Keratinocyte (primary cell): Measurements from ENCODE around the gene UBE2E1. TPM values are rescaled to one million over a fixed set of nuclear protein-coding genes. Genes with fewer than 3 reads are reported as not detected.

Experiments
- DNase-seq: peaks from one replicate; pipeline ENCODE4 v3.0.0-alpha.2; 2011; ENCODE audit warnings: low read depth, missing footprints, low spot score
- FAIRE-seq: peaks from 2 replicates; lab custom pipeline; 2011; peaks lifted over from hg19 to GRCh38; lab: Jason Lieb, UNC
- H2AFZ ChIP-seq: 2 replicates; pipeline ENCODE4 v1.6.0; 2012; ENCODE audit warnings: low read length, control low read depth, inconsistent platforms; ENCODE audit not compliant: control insufficient read depth
- H3K27ac ChIP-seq: 2 replicates; pipeline ENCODE4 v1.5.1; 2011; ENCODE audit warnings: low read length; ENCODE audit not compliant: control insufficient read depth, insufficient read depth
- H3K27me3 ChIP-seq: 3 replicates; pipeline ENCODE4 v1.6.0; 2011; ENCODE audit warnings: low read length; ENCODE audit not compliant: control insufficient read depth, insufficient read depth; ENCODE audit errors: extremely low read depth
- H3K36me3 ChIP-seq, 2 experiments: 2 replicates in 1 of 2; 3 replicates in 1 of 2; pipeline ENCODE4 v1.5.1; 2011; ENCODE audit warnings: low read length in 2 of 2, mild to moderate bottlenecking in 1 of 2; ENCODE audit not compliant: control insufficient read depth in 2 of 2, insufficient read depth in 2 of 2; ENCODE audit errors: extremely low read depth in 1 of 2
- H3K4me1 ChIP-seq: 3 replicates; pipeline ENCODE4 v1.5.1; 2011; ENCODE audit warnings: low read length; ENCODE audit not compliant: control insufficient read depth, insufficient read depth; ENCODE audit errors: extremely low read depth
- H3K4me2 ChIP-seq: 3 replicates; pipeline ENCODE4 v1.6.0; 2011; ENCODE audit warnings: low read depth, low read length; ENCODE audit not compliant: control insufficient read depth, insufficient read depth; ENCODE audit errors: extremely low read depth
- H3K4me3 ChIP-seq, 3 experiments: fragments of 200-600 bp in 1 of 3; sonication (generic) in 1 of 3; 2 replicates in 2 of 3; 3 replicates in 1 of 3; pipeline ENCODE4 v1.5.1; 2011 to 2016; ENCODE audit warnings: low read length in 3 of 3, mild to moderate bottlenecking in 3 of 3, control low read depth in 2 of 3, inconsistent platforms in 1 of 3, low read depth in 1 of 3, mixed read lengths in 1 of 3, mixed run types in 1 of 3, moderate library complexity in 1 of 3; ENCODE audit not compliant: control insufficient read depth in 2 of 3, insufficient read depth in 2 of 3; ENCODE audit errors: extremely low read depth in 1 of 3
- H3K79me2 ChIP-seq: 2 replicates; pipeline ENCODE4 v1.6.0; 2012; ENCODE audit warnings: low read length; ENCODE audit not compliant: control insufficient read depth, insufficient read depth
- H3K9ac ChIP-seq: 3 replicates; pipeline ENCODE4 v1.6.0; 2011; ENCODE audit warnings: low read length; ENCODE audit not compliant: control insufficient read depth, insufficient read depth; ENCODE audit errors: extremely low read depth
- H3K9me1 ChIP-seq: 3 replicates; pipeline ENCODE4 v1.6.0; 2011; ENCODE audit warnings: low read length; ENCODE audit not compliant: control insufficient read depth, insufficient read depth; ENCODE audit errors: extremely low read depth
- H3K9me3 ChIP-seq: 2 replicates; pipeline ENCODE4 v1.5.1; 2012; ENCODE audit warnings: low read depth, low read length; ENCODE audit not compliant: control insufficient read depth
- H4K20me1 ChIP-seq: 3 replicates; pipeline ENCODE4 v1.6.0; 2011; ENCODE audit warnings: low read length; ENCODE audit not compliant: control insufficient read depth, insufficient read depth; ENCODE audit errors: extremely low read depth
- EZH2 ChIP-seq: IDR thresholded peaks from one replicate; pipeline ENCODE4 v1.6.1; 2012; ENCODE audit warnings: inconsistent platforms, mild to moderate bottlenecking, low read length, moderate library complexity
- dilution Hi-C: fragments of 300-500 bp; cut with MboI; formaldehyde crosslinking; loops from one replicate; pipeline ENCODE4 v1.7.0; 2020; ENCODE audit warnings: low sequenced_read_pairs; ENCODE audit not compliant: extremely low pct_ligation_motif_present
- polyA plus RNA-seq, 5 experiments: library from polyadenylated mRNA; depleted of rRNA in 3 of 5; stranded (reverse) in 3 of 5; stranded (forward) in 1 of 5; unstranded in 1 of 5; fragments of >200 nt; gene quantifications; 1 replicate in 1 of 5; 2 replicates in 3 of 5; 3 replicates in 1 of 5; pipeline versions ENCODE4 v1.2.1 to v1.2.3, GENCODE V29; 2011 to 2012; ENCODE audit warnings: missing spikeins in 2 of 5, low read depth in 1 of 5, low replicate concordance in 1 of 5
- TF ChIP-seq, protein P1 (sequence below), 3 experiments: IDR thresholded peaks in 1 of 3; conservative IDR thresholded peaks in 1 of 3; optimal IDR thresholded peaks in 1 of 3; 2 replicates in 2 of 3; 3 replicates in 1 of 3; pipeline versions ENCODE3 to v1.5.1; 2011; ENCODE audit warnings: low read length in 3 of 3, mild to moderate bottlenecking in 3 of 3, moderate library complexity in 2 of 3, control low read depth in 1 of 3, inconsistent platforms in 1 of 3; ENCODE audit not compliant: insufficient read depth in 2 of 3; ENCODE audit errors: extremely low read depth in 1 of 3

The UBE2E1 gene
- polyA plus RNA-seq, 1 donor (not counting 4 experiments of a cell fraction or from before 2014, with no cell fraction given) = 205 TPM

DNA sequence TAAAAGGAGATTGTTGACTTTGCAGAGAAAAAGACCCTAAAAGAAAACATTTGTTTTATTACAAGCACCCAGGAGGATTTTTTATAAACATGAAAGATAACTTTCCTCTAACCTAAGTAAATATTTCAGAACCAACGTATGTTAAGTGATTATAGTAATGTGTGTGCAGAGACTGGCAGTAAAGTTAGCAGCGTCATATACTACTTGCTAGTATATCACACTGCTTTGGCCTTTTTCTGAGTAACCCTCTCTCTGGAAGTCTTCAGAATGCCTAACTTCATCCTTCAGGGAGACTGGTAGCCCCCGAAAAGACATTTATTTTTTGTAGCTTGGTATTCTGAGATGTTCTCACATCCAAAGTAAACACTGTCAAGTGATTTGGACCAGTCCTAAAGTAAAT is 17.9 kb downstream of the UBE2E1 start:
- Histone ChIP-seq H3K9me3 (no peaks in the 10 kb centered on the region), H4K20me1 (peaks cover 10% of the 10 kb centered on the region), H3K4me3 (no peak overlapping the region), H2AFZ (no peak overlapping the region), H3K27ac (no peak overlapping the region), H3K36me3 (peaks cover 2% of the 10 kb centered on the region in 2 experiments), H3K4me2 (no peak overlapping the region), H3K4me1 (peaks cover 20% of the 10 kb centered on the region), H3K9ac (no peak overlapping the region), H3K79me2 (peaks cover 61% of the 10 kb centered on the region), H3K9me1 (peaks cover 5% of the 10 kb centered on the region), H3K27me3 (no peaks in the 10 kb centered on the region)
- DNase-seq (no peak), FAIRE-seq (no peak)
- dilution Hi-C loops = no loop called here
- TF ChIP-seq EZH2 = no peak
- TF ChIP-seq, protein P1, sequence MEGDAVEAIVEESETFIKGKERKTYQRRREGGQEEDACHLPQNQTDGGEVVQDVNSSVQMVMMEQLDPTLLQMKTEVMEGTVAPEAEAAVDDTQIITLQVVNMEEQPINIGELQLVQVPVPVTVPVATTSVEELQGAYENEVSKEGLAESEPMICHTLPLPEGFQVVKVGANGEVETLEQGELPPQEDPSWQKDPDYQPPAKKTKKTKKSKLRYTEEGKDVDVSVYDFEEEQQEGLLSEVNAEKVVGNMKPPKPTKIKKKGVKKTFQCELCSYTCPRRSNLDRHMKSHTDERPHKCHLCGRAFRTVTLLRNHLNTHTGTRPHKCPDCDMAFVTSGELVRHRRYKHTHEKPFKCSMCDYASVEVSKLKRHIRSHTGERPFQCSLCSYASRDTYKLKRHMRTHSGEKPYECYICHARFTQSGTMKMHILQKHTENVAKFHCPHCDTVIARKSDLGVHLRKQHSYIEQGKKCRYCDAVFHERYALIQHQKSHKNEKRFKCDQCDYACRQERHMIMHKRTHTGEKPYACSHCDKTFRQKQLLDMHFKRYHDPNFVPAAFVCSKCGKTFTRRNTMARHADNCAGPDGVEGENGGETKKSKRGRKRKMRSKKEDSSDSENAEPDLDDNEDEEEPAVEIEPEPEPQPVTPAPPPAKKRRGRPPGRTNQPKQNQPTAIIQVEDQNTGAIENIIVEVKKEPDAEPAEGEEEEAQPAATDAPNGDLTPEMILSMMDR (optimal IDR thresholded peaks at IDR 0.05 in 1 of 3, IDR thresholded peaks at IDR 0.05 in 1 of 3, conservative IDR thresholded peaks at IDR 0.05 in 1 of 3; ENCODE audit: extremely low read depth in 1 of 3, insufficient read depth in 2 of 3, low read length in 3 of 3) = no peak

DNA sequence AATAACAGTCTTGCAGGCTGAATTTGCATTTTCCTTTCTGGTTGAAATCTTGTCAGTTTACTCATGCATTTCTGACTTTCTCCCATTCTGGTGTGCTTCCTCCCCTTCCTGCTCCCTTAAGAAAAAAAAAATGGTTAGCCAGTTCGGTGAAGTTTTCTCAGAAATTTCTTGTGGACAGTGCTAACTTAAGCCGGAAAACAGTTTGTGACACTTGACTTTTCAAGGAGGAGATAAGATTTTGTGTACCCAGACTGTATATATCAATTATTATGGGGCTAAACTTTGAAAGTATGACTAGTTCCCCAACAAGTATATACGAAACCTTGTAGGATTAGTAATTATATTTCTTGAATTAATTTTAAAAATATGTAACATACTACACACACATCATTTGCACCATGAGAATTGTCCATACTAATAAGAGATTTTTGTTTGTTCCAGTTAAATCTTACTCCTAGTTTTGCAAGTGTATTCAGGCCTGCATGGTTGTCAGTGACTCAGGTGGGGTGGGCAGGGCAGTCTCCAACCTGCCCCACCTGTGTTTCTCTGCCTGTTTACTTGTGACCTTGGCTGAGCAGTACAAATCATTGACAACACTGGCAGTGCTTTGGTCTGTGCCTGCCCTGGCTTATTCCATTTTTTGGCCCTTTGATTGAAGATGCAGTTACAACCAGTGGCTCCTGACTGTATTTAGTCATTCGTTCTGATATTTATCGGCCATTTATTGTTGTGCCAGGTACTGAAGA is 19.1 kb downstream of the UBE2E1 start:
- H4K20me1 ChIP-seq = peaks cover 10% of the 10 kb centered on the region
- H3K27ac ChIP-seq = peak overlapping the region; percentile 11
- FAIRE-seq = no peak
- H3K4me1 ChIP-seq = peaks cover 20% of the 10 kb centered on the region
- peaks cover 0 to 2% of the 10 kb centered on the region in 2 experiments for H3K36me3 ChIP-seq
- peaks cover 62% of the 10 kb centered on the region for H3K79me2 ChIP-seq
- DNase-seq = no peak
- H3K9me3 ChIP-seq = no peaks in the 10 kb centered on the region
- peaks cover 5% of the 10 kb centered on the region for H3K9me1 ChIP-seq
- H3K9ac ChIP-seq = no peak overlapping the region
- no peak overlapping the region for H2AFZ ChIP-seq
- no peak overlapping the region for H3K4me3 ChIP-seq
- H3K27me3 ChIP-seq = no peaks in the 10 kb centered on the region
- dilution Hi-C loops = no loop called here
- TF ChIP-seq, protein P1 (optimal IDR thresholded peaks at IDR 0.05 in 1 of 3, IDR thresholded peaks at IDR 0.05 in 1 of 3, conservative IDR thresholded peaks at IDR 0.05 in 1 of 3; ENCODE audit: extremely low read depth in 1 of 3, insufficient read depth in 2 of 3, low read length in 3 of 3) = no peak
- no peak for TF ChIP-seq EZH2
- no peak overlapping the region for H3K4me2 ChIP-seq
